GM10248 (cell line): Measurements from ENCODE around the gene TMEM217.

ENCODE experiments used
- CTCF ChIA-PET: fragments of 300-600 bp; sonication (Branson Sonifier 250); formaldehyde crosslinking; extraction: SDS; loops from one replicate; lab custom pipeline; 2021; ENCODE audit warnings: antibody characterized with exemption; lab: Yijun Ruan, JAX
- POLR2A ChIA-PET: fragments of 350-650 bp; sonication (Branson Sonifier 250); formaldehyde crosslinking; extraction: SDS; loops from one replicate; lab custom pipeline; 2020; ENCODE audit warnings: antibody characterized with exemption; lab: Yijun Ruan, JAX
- DNase-seq: peaks from one replicate; pipeline ENCODE4 v3.0.0; 2012; ENCODE audit errors: extremely low spot score
- CTCF ChIP-seq: IDR thresholded peaks from 2 replicates; pipeline ENCODE4 v1.5.1; 2012; ENCODE audit warnings: mild to moderate bottlenecking, low read depth; ENCODE audit errors: extremely low read depth, missing control alignments, control extremely low read depth

Gene TMEM217

GRCh38 chr6:37177077-37177934, 80.6 kb downstream of the TMEM217 start:
- POLR2A ChIA-PET = no interaction called here

GRCh38 chr6:37176268-37177076, 81.5 kb downstream of the TMEM217 start:
- no peak for TF ChIP-seq CTCF
- CTCF ChIA-PET = interaction anchor here (1.1 to 16.4 kb wide), 7 partner anchors 15 to 149 kb away, joined by 3 to 519 read pairs (median 5); no protein-coding TSS in a partner anchor
- DNase-seq = no peak
- POLR2A ChIA-PET = interaction anchor here (0.6 to 0.7 kb wide), 3 partner anchors 112 to 593 kb away, joined by 3 to 6 read pairs (median 5); no protein-coding TSS in a partner anchor

More at GRCh38 chr6:37177077-37177934, 80.6 kb downstream of the TMEM217 start:
- no peak for TF ChIP-seq CTCF
- CTCF ChIA-PET = interaction anchor here (1.1 to 16.4 kb wide), 6 partner anchors 12 to 150 kb away, joined by 3 to 519 read pairs (median 12); no protein-coding TSS in a partner anchor
- no peak for DNase-seq

GRCh38 chr6:37175332-37176267, 82.3 kb downstream of the TMEM217 start:
- TF ChIP-seq CTCF = no peak
- DNase-seq = peak; percentile 45
- CTCF ChIA-PET = interaction anchor here (1.1 to 16.4 kb wide), 7 partner anchors 14 to 169 kb away, joined by 3 to 519 read pairs (median 5); no protein-coding TSS in a partner anchor
- POLR2A ChIA-PET = interaction anchor here (0.6 to 0.7 kb wide), 3 partner anchors 111 to 593 kb away, joined by 3 to 6 read pairs (median 5); no protein-coding TSS in a partner anchor

- POLR2A ChIA-PET = no interaction called here
Observed at GRCh38 chr6:37174515-37175331, 83.2 kb downstream of the TMEM217 start.

More at GRCh38 chr6:37174515-37175331, 83.2 kb downstream of the TMEM217 start:
- TF ChIP-seq CTCF = no peak
- no peak for DNase-seq
- CTCF ChIA-PET = interaction anchor here (1.3 to 16.4 kb wide), 6 partner anchors 15 to 168 kb away, joined by 3 to 519 read pairs (median 72); no protein-coding TSS in a partner anchor
